Stimulated activated CD4-positive, alpha-beta T cell treated with anti-CD3 and anti-CD28 coated beads, Interleukin-12 subunit alpha, Interleukin-12 subunit beta, amount 100 ng/mL, for 48 hours (primary cell): ENCODE results near the gene ELK3.

Experiments
- DNase-seq, 3 donors: peaks; one replicate each; pipeline ENCODE4 v3.0.0-alpha.2; 2020; ENCODE audit warnings: low read depth in 2 of 3, low spot score in 1 of 3

Gene ELK3

GRCh38 chr12:96187956-96188355 lies 6.2 kb upstream of the ELK3 start:
- no peak for DNase-seq

GRCh38 chr12:96189781-96190180 lies 4.4 kb upstream of the ELK3 start:
- DNase-seq = no peak

- DNase-seq = no peak
Measured at GRCh38 chr12:96190413-96191108, 3.6 kb upstream of the ELK3 start.

DNA sequence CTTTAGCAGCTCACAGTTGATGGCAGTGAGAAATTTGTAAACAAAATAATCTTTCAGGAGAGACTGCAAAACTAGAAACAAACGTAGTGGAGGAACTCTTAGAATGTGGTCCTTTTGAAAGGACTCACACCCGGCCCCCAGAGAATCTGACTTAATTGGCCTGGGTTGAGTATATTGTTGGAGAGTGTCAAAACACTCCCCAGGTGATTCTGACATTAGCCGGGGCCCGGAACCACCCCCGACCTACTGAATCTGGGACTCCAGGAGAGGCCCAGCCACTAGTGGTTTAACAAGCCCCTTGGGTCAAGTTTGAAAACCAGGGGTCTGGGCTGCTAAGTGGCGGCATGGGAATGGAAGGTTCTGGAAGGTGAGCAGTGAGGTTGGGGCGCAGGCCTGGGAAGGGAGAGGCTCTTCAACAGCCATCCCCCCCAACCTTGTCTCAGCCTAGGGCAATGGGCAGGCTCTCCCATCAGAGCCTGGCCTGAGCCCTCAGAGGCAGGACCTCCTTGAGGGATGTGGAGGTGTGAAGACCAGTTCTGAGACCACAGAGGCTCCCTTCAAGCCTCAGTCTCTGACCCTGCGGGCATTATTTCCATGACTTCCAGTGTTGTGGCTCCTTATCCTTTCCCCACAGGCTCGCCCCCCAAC lies 1.1 kb upstream of the ELK3 start:
- DNase-seq = no peak

- DNase-seq = no peak
Measured at GRCh38 chr12:96194576-96194889, 358 bp downstream of the ELK3 start.

GRCh38 chr12:96194971-96195844 lies 1.0 kb downstream of the ELK3 start:
- DNase-seq = peak; percentile 53 to 66 (median 65)

- peak in 1 of 3 donors; percentile 40 for DNase-seq
Measured at GRCh38 chr12:96195845-96196451, 1.8 kb downstream of the ELK3 start.

DNA sequence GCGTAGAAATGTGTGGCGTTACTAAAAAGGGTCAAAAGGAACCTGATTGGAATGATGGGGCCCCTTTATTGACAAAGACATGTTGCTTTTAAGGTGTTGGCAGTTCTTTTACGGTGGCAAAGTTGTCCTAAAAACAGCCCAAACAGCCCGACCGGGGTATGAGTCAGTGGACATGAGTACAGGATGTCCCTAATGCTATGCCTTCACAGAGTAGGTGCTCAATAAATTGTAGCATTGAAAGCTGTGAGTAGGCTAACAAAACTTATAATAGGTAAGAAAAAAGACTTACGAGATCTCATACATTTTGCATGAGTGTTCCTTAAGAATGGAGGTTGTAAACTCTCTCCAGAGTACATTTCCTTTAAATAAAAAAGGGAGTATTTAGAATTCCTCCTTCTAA lies 2.6 kb downstream of the ELK3 start:
- DNase-seq = no peak

GRCh38 chr12:96197503-96198272 lies 3.5 kb downstream of the ELK3 start:
- DNase-seq = no peak

- no peak for DNase-seq
Measured at GRCh38 chr12:96198965-96199364, 4.8 kb downstream of the ELK3 start.

GRCh38 chr12:96199464-96199863 lies 5.3 kb downstream of the ELK3 start:
- DNase-seq = no peak

DNA sequence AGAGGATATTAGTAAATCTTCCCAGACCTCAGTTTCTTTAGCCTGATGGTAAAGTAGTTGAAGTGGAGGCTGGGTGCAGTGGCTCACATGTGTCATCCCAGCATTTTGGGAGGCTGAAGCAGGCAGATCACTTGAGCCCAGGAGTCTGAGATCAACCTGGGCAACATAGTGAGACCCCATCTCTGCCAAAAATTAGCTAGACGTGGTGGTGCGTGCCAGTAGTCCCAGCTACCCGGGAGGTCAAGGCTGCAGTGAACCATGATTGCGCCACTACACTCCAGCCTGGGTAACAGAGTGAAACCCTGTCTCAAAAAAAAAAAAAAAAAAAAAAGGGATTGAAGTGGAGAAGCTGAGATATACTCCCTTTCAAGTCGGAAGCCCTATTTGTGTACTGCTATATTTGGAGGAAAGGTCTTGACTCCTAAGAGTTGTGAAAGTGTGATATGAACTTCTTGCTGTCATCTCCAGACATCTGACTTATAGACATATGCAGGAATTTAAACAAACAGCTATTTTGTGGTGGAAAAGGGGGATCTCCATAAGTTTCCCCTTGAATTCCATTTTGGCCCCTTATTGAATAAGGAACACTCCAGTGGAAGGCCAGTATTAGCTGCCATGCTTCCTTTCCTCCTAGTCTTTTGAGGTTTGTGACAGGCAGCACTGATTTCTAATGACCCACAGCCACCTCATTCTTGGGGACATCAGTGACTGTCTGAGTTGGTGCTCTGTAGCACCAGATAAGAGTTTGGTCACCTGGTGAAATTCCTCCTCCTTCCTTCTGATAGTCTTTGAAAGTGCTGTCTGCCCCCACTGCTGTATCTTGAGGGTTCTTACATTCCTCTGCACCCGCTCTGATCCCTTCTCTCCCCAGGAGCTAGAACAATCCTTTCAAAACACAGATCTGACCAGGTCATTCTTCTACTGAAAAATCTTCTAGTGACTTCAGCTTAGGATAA lies 7.4 kb downstream of the ELK3 start:
- no peak for DNase-seq

- DNase-seq = no peak
Measured at GRCh38 chr12:96204381-96204780, 10.2 kb downstream of the ELK3 start.

DNA sequence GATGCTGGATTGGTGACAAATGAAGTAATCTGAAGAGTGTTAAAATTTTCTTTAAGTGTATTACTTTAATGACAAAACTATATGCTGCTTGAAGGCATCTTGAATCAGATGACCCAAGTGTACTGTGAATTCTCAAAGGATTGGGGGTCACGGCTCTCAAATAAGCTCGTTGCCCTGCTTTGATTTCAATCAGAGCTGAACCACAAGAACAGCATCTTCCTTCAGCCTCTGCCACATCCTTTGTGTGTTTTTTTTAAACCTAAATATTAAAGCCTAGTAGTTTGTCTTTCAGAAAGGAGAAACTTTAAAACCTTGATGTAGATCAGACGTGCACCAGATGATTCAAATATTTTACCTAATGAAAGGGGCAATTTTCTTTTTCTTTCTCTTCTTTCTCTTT lies 11.7 kb downstream of the ELK3 start:
- DNase-seq = no peak

GRCh38 chr12:96206936-96207662 lies 12.9 kb downstream of the ELK3 start:
- DNase-seq = no peak

- DNase-seq = no peak
Measured at GRCh38 chr12:96208346-96208745, 14.2 kb downstream of the ELK3 start.

GRCh38 chr12:96208801-96209549 lies 14.8 kb downstream of the ELK3 start:
- no peak for DNase-seq

DNA sequence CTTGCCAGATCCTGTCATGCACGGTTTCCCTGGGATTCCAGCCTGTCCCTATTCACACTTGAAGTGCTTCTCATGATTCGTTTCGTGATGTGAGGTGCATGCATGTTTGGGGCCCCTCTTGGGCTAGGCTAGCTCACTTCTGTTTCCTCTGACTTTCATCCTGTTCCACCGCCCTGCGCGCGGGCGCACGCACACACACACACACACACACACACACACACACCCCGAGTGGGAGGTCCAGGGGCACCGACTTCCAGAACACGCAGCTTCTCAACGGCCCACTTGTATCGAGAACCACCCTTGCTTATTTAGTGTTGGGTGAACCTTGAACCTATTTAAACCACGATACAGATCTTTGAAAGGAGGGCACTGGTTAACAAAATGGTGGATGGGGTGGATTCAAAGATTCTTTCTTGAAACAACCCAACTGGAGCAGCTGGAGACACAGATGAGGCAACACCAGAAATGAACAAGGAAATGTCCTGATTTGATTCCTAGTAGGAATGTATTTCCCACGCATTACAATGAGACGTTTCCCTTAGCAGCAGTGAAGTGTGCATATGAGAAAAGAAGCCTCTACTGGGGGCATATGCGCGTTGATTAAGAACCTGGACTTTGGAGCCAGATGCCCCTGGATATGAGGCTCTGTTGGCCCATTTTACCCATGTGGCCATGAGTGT lies 16.3 kb downstream of the ELK3 start:
- DNase-seq = peak in 1 of 3 donors; percentile 31
